LNCaP clone FGC (cell line): ENCODE measurements around the gene FILIP1L.

ENCODE experiments used
- DNase-seq: peaks from one replicate; pipeline ENCODE4 v3.0.0-alpha.2; 2011; ENCODE audit warnings: low read depth
- H3K4me3 ChIP-seq: 2 replicates; pipeline ENCODE4 v1.5.1; 2011; ENCODE audit warnings: mild to moderate bottlenecking, low read depth, low read length, control low read depth
- TF ChIP-seq, protein P1 (sequence below): IDR thresholded peaks from 2 replicates; pipeline ENCODE4 v1.5.1; 2012; ENCODE audit warnings: mild to moderate bottlenecking; ENCODE audit not compliant: control insufficient read depth, insufficient read depth; ENCODE audit errors: extremely low read depth

Gene FILIP1L

DNA sequence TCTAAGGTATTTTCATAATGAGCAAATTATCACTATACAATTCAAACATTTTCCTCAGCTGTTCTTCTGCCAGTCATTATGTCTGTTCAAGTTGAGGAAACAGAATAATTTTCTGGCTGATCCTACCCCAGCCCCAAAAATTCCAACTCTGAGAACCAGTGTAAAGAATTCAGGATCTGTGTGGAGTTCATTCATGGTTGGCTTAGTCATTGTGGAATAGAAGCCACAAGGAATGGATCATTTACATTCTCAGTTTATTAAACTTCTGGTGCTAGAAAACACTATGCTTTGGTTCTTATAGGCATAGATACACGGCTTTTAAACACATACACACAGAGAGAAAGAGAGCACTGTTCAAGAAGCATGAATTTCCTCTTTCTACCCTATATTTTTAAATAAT, 162.0 kb downstream of the FILIP1L start:
- DNase-seq = no peak
- no peak overlapping the region for H3K4me3 ChIP-seq
- TF ChIP-seq, protein P1, sequence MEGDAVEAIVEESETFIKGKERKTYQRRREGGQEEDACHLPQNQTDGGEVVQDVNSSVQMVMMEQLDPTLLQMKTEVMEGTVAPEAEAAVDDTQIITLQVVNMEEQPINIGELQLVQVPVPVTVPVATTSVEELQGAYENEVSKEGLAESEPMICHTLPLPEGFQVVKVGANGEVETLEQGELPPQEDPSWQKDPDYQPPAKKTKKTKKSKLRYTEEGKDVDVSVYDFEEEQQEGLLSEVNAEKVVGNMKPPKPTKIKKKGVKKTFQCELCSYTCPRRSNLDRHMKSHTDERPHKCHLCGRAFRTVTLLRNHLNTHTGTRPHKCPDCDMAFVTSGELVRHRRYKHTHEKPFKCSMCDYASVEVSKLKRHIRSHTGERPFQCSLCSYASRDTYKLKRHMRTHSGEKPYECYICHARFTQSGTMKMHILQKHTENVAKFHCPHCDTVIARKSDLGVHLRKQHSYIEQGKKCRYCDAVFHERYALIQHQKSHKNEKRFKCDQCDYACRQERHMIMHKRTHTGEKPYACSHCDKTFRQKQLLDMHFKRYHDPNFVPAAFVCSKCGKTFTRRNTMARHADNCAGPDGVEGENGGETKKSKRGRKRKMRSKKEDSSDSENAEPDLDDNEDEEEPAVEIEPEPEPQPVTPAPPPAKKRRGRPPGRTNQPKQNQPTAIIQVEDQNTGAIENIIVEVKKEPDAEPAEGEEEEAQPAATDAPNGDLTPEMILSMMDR = no peak

- TF ChIP-seq, protein P1 = no peak
- DNase-seq = no peak
Observed at GRCh38 chr3:99951701-99952100, 162.6 kb downstream of the FILIP1L start.

GRCh38 chr3:99950921-99951320, 163.4 kb downstream of the FILIP1L start:
- TF ChIP-seq, protein P1 = no peak
- H3K4me3 ChIP-seq = no peak overlapping the region
- DNase-seq = no peak

More at GRCh38 chr3:99951701-99952100, 162.6 kb downstream of the FILIP1L start:
- no peak overlapping the region for H3K4me3 ChIP-seq

DNA sequence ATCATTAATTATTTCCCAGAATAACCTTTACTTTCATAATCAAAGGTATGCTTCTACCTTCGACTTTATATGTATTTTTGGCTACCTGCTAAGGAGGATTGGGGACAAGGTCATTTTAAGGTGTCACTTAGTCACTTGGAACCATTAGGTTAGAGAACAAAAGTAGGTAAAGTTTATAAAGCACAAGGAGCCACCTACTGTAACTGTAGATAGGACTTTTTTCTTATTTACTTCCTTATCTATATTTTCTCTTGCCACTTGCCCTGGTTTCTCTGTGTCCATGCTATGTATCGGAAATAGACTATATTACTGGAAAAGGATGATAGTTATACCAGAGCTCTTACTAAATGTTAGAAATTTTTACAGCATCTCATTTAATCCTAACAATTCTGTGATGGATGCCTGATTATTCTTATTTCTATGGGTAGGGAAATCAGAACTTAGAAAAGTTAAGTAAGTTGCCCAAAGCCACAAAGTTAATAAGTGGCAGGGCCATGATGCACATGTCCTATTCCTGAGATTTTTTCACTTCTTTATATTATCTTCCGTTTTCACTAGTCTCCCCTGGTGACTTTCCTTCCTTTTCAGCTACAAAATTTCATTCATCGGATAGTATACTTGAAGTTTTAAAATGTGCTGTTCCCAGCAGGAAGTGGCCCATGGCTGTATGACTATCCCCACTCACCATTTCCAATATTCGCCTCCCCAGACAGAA, 164.2 kb downstream of the FILIP1L start:
- TF ChIP-seq, protein P1 = no peak
- no peak overlapping the region for H3K4me3 ChIP-seq
- DNase-seq = no peak

DNA sequence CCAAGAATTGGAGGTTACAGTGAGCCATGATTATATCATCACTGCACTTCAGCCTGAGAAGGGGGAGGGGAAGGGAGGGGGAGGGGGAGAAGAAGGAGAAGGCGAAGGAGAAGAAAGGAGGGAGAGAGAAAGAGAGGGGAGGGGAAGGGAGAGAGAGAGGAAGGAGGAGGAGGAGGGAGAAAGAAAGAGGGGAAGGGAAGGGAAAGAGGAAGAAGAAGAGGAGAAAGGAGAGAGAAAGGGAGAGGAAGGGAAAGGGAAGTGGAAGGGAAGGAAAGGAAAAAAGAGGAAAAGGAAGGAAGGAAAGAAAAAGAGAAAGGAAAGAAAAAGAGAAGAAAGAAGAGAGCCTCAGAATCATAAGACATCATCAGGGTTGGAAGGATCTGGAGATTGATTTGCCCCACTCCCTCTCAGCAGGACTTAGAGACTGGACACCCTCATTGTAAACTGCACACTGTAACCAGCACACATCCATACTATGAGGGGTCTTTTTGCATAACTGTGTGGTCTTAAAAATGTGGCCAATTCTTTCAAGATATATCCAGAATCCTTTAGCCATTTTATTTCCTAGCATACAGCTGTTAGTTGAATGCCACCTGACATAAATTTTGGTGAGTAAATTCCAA, 165.7 kb downstream of the FILIP1L start:
- TF ChIP-seq, protein P1 = no peak
- no peak overlapping the region for H3K4me3 ChIP-seq

GRCh38 chr3:99947356-99947755, 166.9 kb downstream of the FILIP1L start:
- DNase-seq = no peak
- H3K4me3 ChIP-seq = no peak overlapping the region
- TF ChIP-seq, protein P1 = no peak

More for the DNA sequence above, 165.7 kb downstream of the FILIP1L start:
- no peak for DNase-seq

DNA sequence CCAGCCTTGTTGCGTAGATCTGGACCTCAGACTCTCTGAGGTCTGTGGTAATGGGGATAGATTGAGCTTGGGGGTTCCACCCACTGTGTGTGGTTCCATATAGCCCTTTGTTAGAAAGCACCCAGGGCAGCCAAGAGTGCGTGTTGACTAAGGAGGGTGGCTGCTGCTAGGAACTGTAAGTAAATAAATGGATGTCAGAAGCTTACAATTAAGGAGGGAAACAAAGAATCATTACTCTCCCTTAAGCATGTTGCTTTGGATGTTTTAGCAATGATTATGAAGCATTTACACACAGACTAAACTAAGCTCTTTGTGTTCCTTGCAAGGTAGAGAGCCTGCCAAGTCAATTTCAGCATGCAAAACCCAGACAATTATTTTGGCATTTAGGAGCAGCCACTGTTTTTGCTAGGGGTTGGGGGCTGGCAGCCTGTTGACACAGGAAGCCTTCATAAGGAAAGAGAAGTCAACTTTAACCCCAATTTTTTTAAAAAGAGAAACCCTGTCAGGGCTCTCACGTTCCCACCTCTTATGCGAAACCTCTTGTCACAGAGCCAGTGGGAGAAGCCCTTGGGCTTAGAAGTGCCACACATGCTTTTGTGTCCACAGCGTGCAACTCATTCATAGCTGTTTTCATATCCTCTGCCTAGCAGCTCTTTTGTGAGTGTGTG, 168.8 kb downstream of the FILIP1L start:
- H3K4me3 ChIP-seq = no peak overlapping the region
- TF ChIP-seq, protein P1 = no peak
- DNase-seq = no peak
